Mesenchymal stem cell (in vitro differentiated cells and primary cell): ENCODE results near the gene SP8.
A peak's percentile ranks its signal among the peaks of the same experiment; 100 is the strongest.

Experiments
- DNase-seq: peaks from one replicate; pipeline ENCODE4 v3.0.0-alpha.2; 2013
- H2AFZ ChIP-seq: one replicate; pipeline ENCODE4 v1.6.1; 2013; ENCODE audit warnings: low read depth, mild to moderate bottlenecking, control low read depth, inconsistent platforms, low read length, moderate library complexity
- H2AK5ac ChIP-seq: 2 replicates; pipeline ENCODE4 v1.6.1; 2013; ENCODE audit warnings: low read length, moderate library complexity, mild to moderate bottlenecking, inconsistent platforms; ENCODE audit not compliant: severe bottlenecking
- H2BK120ac ChIP-seq: one replicate; pipeline ENCODE4 v1.6.1; 2013; ENCODE audit warnings: low read depth, mild to moderate bottlenecking, inconsistent platforms, low read length, moderate library complexity
- H2BK12ac ChIP-seq, 2 experiments: one replicate each; pipeline ENCODE4 v1.6.1; 2013; ENCODE audit warnings: inconsistent platforms in 2 of 2, low read length in 2 of 2, mild to moderate bottlenecking in 2 of 2, moderate library complexity in 2 of 2, control low read depth in 1 of 2
- H2BK15ac ChIP-seq: one replicate; pipeline ENCODE4 v1.6.1; 2013; ENCODE audit warnings: mild to moderate bottlenecking, low read depth, inconsistent platforms; ENCODE audit not compliant: poor library complexity, severe bottlenecking
- H2BK5ac ChIP-seq: 2 replicates; pipeline ENCODE4 v1.6.1; 2013; ENCODE audit warnings: low read depth, mild to moderate bottlenecking, low read length, control low read depth, inconsistent platforms; ENCODE audit not compliant: poor library complexity, severe bottlenecking
- H3K14ac ChIP-seq, 2 experiments: one replicate each; pipeline ENCODE4 v1.6.1; 2013; ENCODE audit warnings: inconsistent platforms in 2 of 2, low read length in 2 of 2, control low read depth in 1 of 2, mild to moderate bottlenecking in 1 of 2, moderate library complexity in 1 of 2
- H3K18ac ChIP-seq, 2 experiments: one replicate each; pipeline ENCODE4 v1.6.1; 2013; ENCODE audit warnings: inconsistent platforms in 2 of 2, low read length in 2 of 2, control low read depth in 1 of 2, low read depth in 1 of 2, mild to moderate bottlenecking in 1 of 2
- H3K23ac ChIP-seq, 2 experiments: one replicate each; pipeline ENCODE4 v1.6.1; 2013; ENCODE audit warnings: inconsistent platforms in 2 of 2, low read length in 2 of 2, mild to moderate bottlenecking in 2 of 2, moderate library complexity in 2 of 2, control low read depth in 1 of 2
- H3K27ac ChIP-seq: 2 replicates; pipeline ENCODE4 v1.5.1; 2013; ENCODE audit warnings: mild to moderate bottlenecking, moderate library complexity, low read length, control low read depth, inconsistent platforms; ENCODE audit not compliant: poor library complexity, severe bottlenecking
- H3K27me3 ChIP-seq, 2 experiments: 2 replicates each; pipeline versions ENCODE4 v1.6.1 to v1.7.0; 2013; ENCODE audit warnings: low read length in 2 of 2, mild to moderate bottlenecking in 2 of 2, moderate library complexity in 2 of 2, control low read depth in 1 of 2, inconsistent platforms in 1 of 2; ENCODE audit not compliant: control insufficient read depth in 1 of 2, insufficient read depth in 1 of 2
- H3K36me3 ChIP-seq, 2 experiments: 2 replicates each; pipeline versions ENCODE4 v1.6.1 to v1.7.0; 2013; ENCODE audit warnings: low read length in 2 of 2, control low read depth in 1 of 2, inconsistent platforms in 1 of 2, low read depth in 1 of 2, mild to moderate bottlenecking in 1 of 2; ENCODE audit not compliant: insufficient read depth in 2 of 2, control insufficient read depth in 1 of 2
- H3K4ac ChIP-seq, 2 experiments: one replicate each; pipeline ENCODE4 v1.6.1; 2013; ENCODE audit warnings: inconsistent platforms in 2 of 2, low read length in 2 of 2, mild to moderate bottlenecking in 2 of 2, moderate library complexity in 2 of 2, control low read depth in 1 of 2, low read depth in 1 of 2
- H3K4me1 ChIP-seq: 2 replicates; pipeline ENCODE4 v1.6.1; 2013; ENCODE audit warnings: low read depth, low read length, control low read depth; ENCODE audit not compliant: control insufficient read depth, insufficient read depth
- H3K4me2 ChIP-seq: 2 replicates; pipeline ENCODE4 v1.6.1; 2013; ENCODE audit warnings: low read length, mild to moderate bottlenecking, inconsistent platforms; ENCODE audit not compliant: poor library complexity, severe bottlenecking
- H3K4me3 ChIP-seq, 2 experiments: 2 replicates each; pipeline versions ENCODE4 v1.5.1 to v1.7.0; 2013; ENCODE audit warnings: low read length in 2 of 2, mild to moderate bottlenecking in 2 of 2, control low read depth in 1 of 2, low read depth in 1 of 2; ENCODE audit not compliant: insufficient read depth in 1 of 2
- H3K79me1 ChIP-seq: replicated peaks from 2 replicates; pipeline ENCODE4 v1.6.1; 2013; ENCODE audit warnings: mild to moderate bottlenecking, control low read depth, low read length, inconsistent platforms; ENCODE audit not compliant: poor library complexity, severe bottlenecking
- H3K9ac ChIP-seq: 2 replicates; pipeline ENCODE4 v1.7.0; 2013; ENCODE audit warnings: mild to moderate bottlenecking, low read length, moderate library complexity
- H3K9me3 ChIP-seq: 2 replicates; pipeline ENCODE4 v1.7.0; 2013; ENCODE audit warnings: mild to moderate bottlenecking, low read length; ENCODE audit not compliant: control insufficient read depth
- H4K8ac ChIP-seq: one replicate; pipeline ENCODE4 v1.6.1; 2013; ENCODE audit warnings: inconsistent platforms, mild to moderate bottlenecking, low read length, moderate library complexity
- H4K91ac ChIP-seq: one replicate; pipeline ENCODE4 v1.6.1; 2013; ENCODE audit warnings: mild to moderate bottlenecking, low read length, inconsistent platforms
- WGBS: methylation state at CpG from one replicate; pipeline ENCODE4 v1.1.7; 2013; ENCODE audit warnings: mixed read lengths; 5-methylcytosine and 5-hydroxymethylcytosine counted together

Gene SP8

GRCh38 chr7:20797462-20798080, 10.9 kb upstream of the SP8 start:
- Histone ChIP-seq H3K9me3 (no peaks in the 10 kb centered on the region), H2BK120ac (no peak overlapping the region), H3K36me3 (no peaks in the 10 kb centered on the region), H3K4me2 (peak overlapping the region; percentile 84), H2AFZ (no peak overlapping the region), H3K18ac (no peak overlapping the region), H2BK5ac (no peak overlapping the region), H3K79me1 (no peaks in the 10 kb centered on the region), H4K91ac (no peak overlapping the region), H2AK5ac (no peak overlapping the region), H3K23ac (peak overlapping the region in 1 of 2 experiments; percentile 66), H3K4me1 (peaks cover 15% of the 10 kb centered on the region), H4K8ac (no peak overlapping the region), H3K4me3 (peak overlapping the region; percentile 64 to 73), H3K9ac (peak overlapping the region; percentile 29), H3K4ac (no peak overlapping the region), H3K27me3 (peaks cover 55 to 76% of the 10 kb centered on the region in 2 experiments), H2BK12ac (no peak overlapping the region), H3K27ac (no peak overlapping the region), H3K14ac (no peak overlapping the region), H2BK15ac (no peak overlapping the region)
- WGBS = under 1% methylated on average over 25 of the region's 40 CpGs
- no peak for DNase-seq

DNA sequence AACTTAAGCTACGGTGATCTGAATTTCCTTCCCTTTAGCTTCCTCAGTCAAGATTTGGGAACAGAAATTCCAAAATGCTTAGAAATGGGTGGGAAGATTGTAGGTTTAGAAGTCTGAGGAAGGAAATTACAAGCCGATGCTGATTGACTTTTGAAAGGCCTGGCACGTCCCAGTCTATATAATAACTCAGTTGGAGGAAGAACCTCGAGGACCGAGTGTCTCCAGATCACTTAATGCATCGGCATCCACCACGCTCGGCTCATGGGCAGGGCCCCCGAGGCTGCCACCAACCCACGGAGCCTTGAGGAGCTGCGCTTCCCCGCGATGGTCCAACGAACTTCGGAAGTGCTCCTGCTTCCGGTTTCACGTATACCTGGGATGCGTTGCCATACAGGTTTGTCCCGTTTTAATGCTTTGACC, 10.4 kb upstream of the SP8 start:
- Histone ChIP-seq H3K27me3 (peaks cover 61 to 81% of the 10 kb centered on the region in 2 experiments), H2BK15ac (no peak overlapping the region), H2AK5ac (no peak overlapping the region), H3K9me3 (no peaks in the 10 kb centered on the region), H4K91ac (no peak overlapping the region), H3K9ac (no peak overlapping the region), H2BK12ac (no peak overlapping the region), H3K4me3 (peak overlapping the region in 1 of 2 experiments; percentile 73), H3K27ac (no peak overlapping the region), H3K4me1 (peaks cover 15% of the 10 kb centered on the region), H3K18ac (no peak overlapping the region), H3K4ac (peak overlapping the region in 1 of 2 experiments; percentile 18), H4K8ac (no peak overlapping the region), H3K23ac (no peak overlapping the region), H3K79me1 (no peaks in the 10 kb centered on the region), H3K36me3 (no peaks in the 10 kb centered on the region), H2BK120ac (no peak overlapping the region), H3K14ac (no peak overlapping the region), H2AFZ (no peak overlapping the region), H2BK5ac (no peak overlapping the region), H3K4me2 (peak overlapping the region; percentile 84)
- DNase-seq = no peak
- WGBS = 6% methylated on average over 18 of the region's 19 CpGs

DNA sequence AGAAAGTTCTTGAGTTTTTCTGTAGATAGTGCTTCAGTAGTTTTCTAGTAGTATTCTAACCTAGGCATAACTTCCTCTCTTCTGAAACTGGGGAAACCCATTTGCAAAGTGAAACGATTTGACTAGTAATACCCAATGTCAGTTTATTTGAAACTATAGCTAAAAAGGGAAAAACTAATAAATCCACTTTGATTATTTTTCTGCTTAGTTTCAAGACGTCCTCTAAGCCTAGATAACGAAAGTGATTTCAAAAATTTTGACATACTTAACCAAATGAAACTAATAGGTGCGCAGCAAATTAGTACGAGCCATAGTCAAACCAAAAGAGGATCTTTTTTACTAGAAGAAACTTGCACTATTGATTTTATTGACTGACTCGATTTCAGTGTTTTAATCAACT, 9.8 kb upstream of the SP8 start:
- WGBS = 0% methylated on average over 2 of the region's 6 CpGs

GRCh38 chr7:20795881-20796280, 9.2 kb upstream of the SP8 start:
- H4K91ac ChIP-seq = no peak overlapping the region
- no peak overlapping the region for H4K8ac ChIP-seq
- no peaks in the 10 kb centered on the region for H3K79me1 ChIP-seq
- H3K27ac ChIP-seq = no peak overlapping the region
- H2BK15ac ChIP-seq = no peak overlapping the region
- H3K9me3 ChIP-seq = peaks cover 3% of the 10 kb centered on the region
- H3K36me3 ChIP-seq = no peaks in the 10 kb centered on the region
- no peak overlapping the region for H3K9ac ChIP-seq
- no peak overlapping the region for H3K4me3 ChIP-seq
- DNase-seq = no peak
- no peak overlapping the region for H2AK5ac ChIP-seq
- H2BK12ac ChIP-seq = no peak overlapping the region
- H3K4me1 ChIP-seq = peaks cover 18% of the 10 kb centered on the region
- H3K14ac ChIP-seq = no peak overlapping the region
- 8% methylated on average over 4 of the region's 5 CpGs for WGBS
- no peak overlapping the region for H3K4ac ChIP-seq
- no peak overlapping the region for H2AFZ ChIP-seq
- peaks cover 72 to 90% of the 10 kb centered on the region in 2 experiments for H3K27me3 ChIP-seq
- H2BK5ac ChIP-seq = no peak overlapping the region
- H3K18ac ChIP-seq = no peak overlapping the region
- no peak overlapping the region for H3K4me2 ChIP-seq
- H3K23ac ChIP-seq = no peak overlapping the region
- H2BK120ac ChIP-seq = no peak overlapping the region

More for the DNA sequence above, 9.8 kb upstream of the SP8 start:
- Histone ChIP-seq H4K91ac (no peak overlapping the region), H3K4me1 (peaks cover 15% of the 10 kb centered on the region), H2AFZ (no peak overlapping the region), H3K23ac (no peak overlapping the region), H2AK5ac (no peak overlapping the region), H2BK5ac (no peak overlapping the region), H3K79me1 (no peaks in the 10 kb centered on the region), H3K4me2 (no peak overlapping the region), H3K27ac (no peak overlapping the region), H3K27me3 (peaks cover 66 to 87% of the 10 kb centered on the region in 2 experiments), H4K8ac (no peak overlapping the region), H3K9ac (no peak overlapping the region), H2BK120ac (no peak overlapping the region), H3K9me3 (peaks cover 3% of the 10 kb centered on the region), H2BK15ac (no peak overlapping the region), H3K4ac (no peak overlapping the region), H3K4me3 (no peak overlapping the region), H3K36me3 (no peaks in the 10 kb centered on the region), H3K18ac (no peak overlapping the region), H2BK12ac (no peak overlapping the region), H3K14ac (no peak overlapping the region)
- no peak for DNase-seq
